BLaER1 (cell line): ENCODE data around the gene CRYZL1.

ENCODE experiments used
- H3K27ac ChIP-seq: shearing (Covaris generic); formaldehyde crosslinking; 2 replicates; pipeline ENCODE4 v1.8.1; 2022
- H3K27me3 ChIP-seq: shearing (Covaris generic); formaldehyde crosslinking; 2 replicates; pipeline ENCODE4 v1.8.1; 2022
- H3K36me3 ChIP-seq: shearing (Covaris generic); formaldehyde crosslinking; 2 replicates; pipeline ENCODE4 v1.8.1; 2022
- H3K4me1 ChIP-seq: shearing (Covaris generic); formaldehyde crosslinking; 2 replicates; pipeline ENCODE4 v1.8.1; 2022
- H3K4me2 ChIP-seq: shearing (Covaris generic); formaldehyde crosslinking; 2 replicates; pipeline ENCODE4 v1.8.1; 2022
- H3K4me3 ChIP-seq: shearing (Covaris generic); formaldehyde crosslinking; 2 replicates; pipeline ENCODE4 v1.8.1; 2022
- H3K9ac ChIP-seq: shearing (Covaris generic); formaldehyde crosslinking; 2 replicates; pipeline ENCODE4 v1.8.1; 2022
- H3K9me3 ChIP-seq: shearing (Covaris generic); formaldehyde crosslinking; 2 replicates; pipeline ENCODE4 v1.8.1; 2022
- H4K20me1 ChIP-seq: shearing (Covaris generic); formaldehyde crosslinking; 2 replicates; pipeline ENCODE4 v1.8.1; 2022
- Cebpa-rat ChIP-seq: shearing (Covaris generic); IDR thresholded peaks from 2 replicates; pipeline ENCODE4 v1.8.1; 2022

CRYZL1 gene

GRCh38 chr21:33663241-33663640, 21.7 kb upstream of the CRYZL1 start:
- peaks cover 17% of the 10 kb centered on the region for H3K9me3 ChIP-seq
- H3K9ac ChIP-seq = no peak overlapping the region
- no peaks in the 10 kb centered on the region for H3K36me3 ChIP-seq
- H3K4me2 ChIP-seq = no peak overlapping the region
- H4K20me1 ChIP-seq = peaks cover 6% of the 10 kb centered on the region; the same call in 1 of the 2 replicates
- TF ChIP-seq Cebpa-rat = no peak
- H3K27ac ChIP-seq = no peak overlapping the region
- no peaks in the 10 kb centered on the region for H3K4me1 ChIP-seq
- no peak overlapping the region for H3K4me3 ChIP-seq
- H3K27me3 ChIP-seq = no peaks in the 10 kb centered on the region

GRCh38 chr21:33662046-33662445, 20.5 kb upstream of the CRYZL1 start:
- Histone ChIP-seq H3K27ac (no peak overlapping the region), H3K4me3 (no peak overlapping the region), H4K20me1 (peaks cover 6% of the 10 kb centered on the region; the same call in 1 of the 2 replicates), H3K27me3 (no peaks in the 10 kb centered on the region), H3K36me3 (no peaks in the 10 kb centered on the region), H3K4me1 (no peaks in the 10 kb centered on the region), H3K9ac (no peak overlapping the region), H3K9me3 (peaks cover 17% of the 10 kb centered on the region), H3K4me2 (no peak overlapping the region)
- no peak for TF ChIP-seq Cebpa-rat

- Histone ChIP-seq H3K4me3 (no peak overlapping the region), H3K4me1 (no peaks in the 10 kb centered on the region), H3K9me3 (peaks cover 17% of the 10 kb centered on the region), H3K36me3 (no peaks in the 10 kb centered on the region), H3K9ac (no peak overlapping the region), H3K27ac (no peak overlapping the region), H3K27me3 (no peaks in the 10 kb centered on the region), H4K20me1 (no peaks in the 10 kb centered on the region), H3K4me2 (no peak overlapping the region)
- no peak for TF ChIP-seq Cebpa-rat
Measured at GRCh38 chr21:33661146-33661545, 19.6 kb upstream of the CRYZL1 start.

GRCh38 chr21:33660406-33660805, 18.9 kb upstream of the CRYZL1 start:
- Histone ChIP-seq H3K4me1 (no peaks in the 10 kb centered on the region), H3K27me3 (no peaks in the 10 kb centered on the region), H4K20me1 (no peaks in the 10 kb centered on the region), H3K27ac (no peak overlapping the region), H3K36me3 (no peaks in the 10 kb centered on the region), H3K4me2 (no peak overlapping the region), H3K4me3 (no peak overlapping the region), H3K9me3 (peaks cover 17% of the 10 kb centered on the region), H3K9ac (no peak overlapping the region)
- TF ChIP-seq Cebpa-rat = no peak

GRCh38 chr21:33659568-33659949, 18.0 kb upstream of the CRYZL1 start:
- H3K4me3 ChIP-seq = no peak overlapping the region
- H3K36me3 ChIP-seq = no peaks in the 10 kb centered on the region
- TF ChIP-seq Cebpa-rat = no peak
- H4K20me1 ChIP-seq = no peaks in the 10 kb centered on the region
- H3K9ac ChIP-seq = no peak overlapping the region
- peaks cover 17% of the 10 kb centered on the region for H3K9me3 ChIP-seq
- H3K27me3 ChIP-seq = no peaks in the 10 kb centered on the region
- no peak overlapping the region for H3K27ac ChIP-seq
- H3K4me1 ChIP-seq = no peaks in the 10 kb centered on the region
- no peak overlapping the region for H3K4me2 ChIP-seq

GRCh38 chr21:33658919-33659567, 17.5 kb upstream of the CRYZL1 start:
- H3K9me3 ChIP-seq = peaks cover 17% of the 10 kb centered on the region
- no peaks in the 10 kb centered on the region for H4K20me1 ChIP-seq
- H3K4me3 ChIP-seq = no peak overlapping the region
- H3K4me2 ChIP-seq = no peak overlapping the region
- no peaks in the 10 kb centered on the region for H3K36me3 ChIP-seq
- H3K9ac ChIP-seq = no peak overlapping the region
- TF ChIP-seq Cebpa-rat = no peak
- no peaks in the 10 kb centered on the region for H3K27me3 ChIP-seq
- no peak overlapping the region for H3K27ac ChIP-seq
- H3K4me1 ChIP-seq = no peaks in the 10 kb centered on the region

GRCh38 chr21:33657124-33657820, 15.7 kb upstream of the CRYZL1 start:
- Histone ChIP-seq H3K4me2 (no peak overlapping the region), H3K4me1 (no peaks in the 10 kb centered on the region), H3K36me3 (no peaks in the 10 kb centered on the region), H3K9me3 (peaks cover 17% of the 10 kb centered on the region), H4K20me1 (no peaks in the 10 kb centered on the region), H3K27ac (no peak overlapping the region), H3K9ac (no peak overlapping the region), H3K4me3 (no peak overlapping the region), H3K27me3 (no peaks in the 10 kb centered on the region)
- TF ChIP-seq Cebpa-rat = no peak

GRCh38 chr21:33655588-33656221, 14.2 kb upstream of the CRYZL1 start:
- no peaks in the 10 kb centered on the region for H3K4me1 ChIP-seq
- H4K20me1 ChIP-seq = peaks cover 7% of the 10 kb centered on the region
- no peak overlapping the region for H3K27ac ChIP-seq
- no peak overlapping the region for H3K4me2 ChIP-seq
- no peak overlapping the region for H3K4me3 ChIP-seq
- H3K27me3 ChIP-seq = no peaks in the 10 kb centered on the region
- no peaks in the 10 kb centered on the region for H3K36me3 ChIP-seq
- no peak overlapping the region for H3K9ac ChIP-seq
- H3K9me3 ChIP-seq = peaks cover 5% of the 10 kb centered on the region; the same call in 1 of the 2 replicates
- no peak for TF ChIP-seq Cebpa-rat

GRCh38 chr21:33654412-33654811, 12.9 kb upstream of the CRYZL1 start:
- no peaks in the 10 kb centered on the region for H3K27me3 ChIP-seq
- no peaks in the 10 kb centered on the region for H3K36me3 ChIP-seq
- TF ChIP-seq Cebpa-rat = no peak
- no peaks in the 10 kb centered on the region for H3K4me1 ChIP-seq
- no peak overlapping the region for H3K4me3 ChIP-seq
- no peak overlapping the region for H3K9ac ChIP-seq
- peaks cover 16% of the 10 kb centered on the region for H4K20me1 ChIP-seq
- no peaks in the 10 kb centered on the region for H3K9me3 ChIP-seq
- no peak overlapping the region for H3K27ac ChIP-seq
- no peak overlapping the region for H3K4me2 ChIP-seq

GRCh38 chr21:33651965-33652680, 10.6 kb upstream of the CRYZL1 start:
- no peak for TF ChIP-seq Cebpa-rat

More at GRCh38 chr21:33651965-33652680, 10.6 kb upstream of the CRYZL1 start:
- Histone ChIP-seq H3K9ac (no peak overlapping the region), H3K27me3 (no peaks in the 10 kb centered on the region), H3K4me3 (no peak overlapping the region), H3K36me3 (no peaks in the 10 kb centered on the region), H3K27ac (no peak overlapping the region), H3K4me1 (no peaks in the 10 kb centered on the region), H4K20me1 (peaks cover 28% of the 10 kb centered on the region), H3K4me2 (no peak overlapping the region), H3K9me3 (no peaks in the 10 kb centered on the region)
